ENCODE measurements around the gene BAZ2B.

- no peak for TF ChIP-seq POLR2A (IDR thresholded peaks at IDR 0.05)
- TF ChIP-seq, protein P1, sequence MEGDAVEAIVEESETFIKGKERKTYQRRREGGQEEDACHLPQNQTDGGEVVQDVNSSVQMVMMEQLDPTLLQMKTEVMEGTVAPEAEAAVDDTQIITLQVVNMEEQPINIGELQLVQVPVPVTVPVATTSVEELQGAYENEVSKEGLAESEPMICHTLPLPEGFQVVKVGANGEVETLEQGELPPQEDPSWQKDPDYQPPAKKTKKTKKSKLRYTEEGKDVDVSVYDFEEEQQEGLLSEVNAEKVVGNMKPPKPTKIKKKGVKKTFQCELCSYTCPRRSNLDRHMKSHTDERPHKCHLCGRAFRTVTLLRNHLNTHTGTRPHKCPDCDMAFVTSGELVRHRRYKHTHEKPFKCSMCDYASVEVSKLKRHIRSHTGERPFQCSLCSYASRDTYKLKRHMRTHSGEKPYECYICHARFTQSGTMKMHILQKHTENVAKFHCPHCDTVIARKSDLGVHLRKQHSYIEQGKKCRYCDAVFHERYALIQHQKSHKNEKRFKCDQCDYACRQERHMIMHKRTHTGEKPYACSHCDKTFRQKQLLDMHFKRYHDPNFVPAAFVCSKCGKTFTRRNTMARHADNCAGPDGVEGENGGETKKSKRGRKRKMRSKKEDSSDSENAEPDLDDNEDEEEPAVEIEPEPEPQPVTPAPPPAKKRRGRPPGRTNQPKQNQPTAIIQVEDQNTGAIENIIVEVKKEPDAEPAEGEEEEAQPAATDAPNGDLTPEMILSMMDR (IDR thresholded peaks at IDR 0.05), result no peak
Measured at GRCh38 chr2:159613091-159613490, 3.3 kb downstream of the BAZ2B start.
